Endothelial cell of umbilical vein (primary cell): Measurements from ENCODE around the gene PABPC1L2A. TPM values are rescaled to one million over a fixed set of nuclear protein-coding genes. Genes with fewer than 3 reads are reported as not detected.
"Not testable (repeated sequence)": the region's sequence is repeated elsewhere in the genome, so short reads cannot be mapped to it uniquely, and the experiment has no call there.

Experiments used
- BruUV-seq: library from RNA; stranded (reverse); fragments of 400-500 nt; replicated peaks from 2 replicates; lab custom pipeline; 2021; lab: Mats Ljungman, UMichigan
- CTCF ChIA-PET: fragments of 300-600, 350-600 bp; sonication (Branson Sonifier 250); formaldehyde crosslinking; loops from one replicate; lab custom pipeline; 2021; ENCODE audit warnings: antibody characterized with exemption, inconsistent platforms; lab: Charles Lee
- POLR2A ChIA-PET: fragments of 300-600, 350-600 bp; sonication (Branson Sonifier 250); formaldehyde crosslinking; loops from one replicate; lab custom pipeline; 2021; ENCODE audit warnings: antibody characterized with exemption, inconsistent platforms; lab: Charles Lee
- DNase-seq: peaks from one replicate; pipeline ENCODE4 v3.0.0-alpha.2; 2011; ENCODE audit warnings: low read depth, low spot score
- FAIRE-seq: peaks from 2 replicates; lab custom pipeline; 2011; peaks lifted over from hg19 to GRCh38; lab: Jason Lieb, UNC
- H2AFZ ChIP-seq: 2 replicates; pipeline ENCODE4 v1.6.0; 2012; ENCODE audit warnings: low read depth, low read length, control low read depth, inconsistent platforms
- H3K27ac ChIP-seq: 2 replicates; pipeline ENCODE4 v1.5.1; 2011; ENCODE audit warnings: low read depth, mild to moderate bottlenecking, control low read depth, low read length, moderate library complexity; ENCODE audit not compliant: insufficient read depth
- H3K27me3 ChIP-seq, 2 experiments: 2 replicates each; pipeline versions ENCODE4 v1.6.0 to v1.6.1; 2011; ENCODE audit warnings: low read length in 2 of 2, mixed read lengths in 1 of 2; ENCODE audit not compliant: control insufficient read depth in 2 of 2, insufficient read depth in 2 of 2
- H3K36me3 ChIP-seq, 2 experiments: 2 replicates in 1 of 2; 3 replicates in 1 of 2; pipeline ENCODE4 v1.5.1; 2011; ENCODE audit warnings: low read length in 2 of 2, mild to moderate bottlenecking in 1 of 2, moderate library complexity in 1 of 2; ENCODE audit not compliant: control insufficient read depth in 2 of 2, insufficient read depth in 2 of 2; ENCODE audit errors: extremely low read depth in 1 of 2
- H3K4me1 ChIP-seq: 3 replicates; pipeline ENCODE4 v1.5.1; 2011; ENCODE audit warnings: mild to moderate bottlenecking, low read length; ENCODE audit not compliant: control insufficient read depth, insufficient read depth; ENCODE audit errors: extremely low read depth
- H3K4me2 ChIP-seq: 2 replicates; pipeline ENCODE4 v1.6.1; 2011; ENCODE audit warnings: low read length, control low read depth, mixed read lengths; ENCODE audit not compliant: insufficient read depth
- H3K4me3 ChIP-seq, 3 experiments: fragments of 200-600 bp in 1 of 3; sonication (generic), shearing (Covaris generic) in 1 of 3; replicated peaks in 1 of 3; 2 replicates each; pipeline ENCODE4 v1.5.1; 2011 to 2016; ENCODE audit warnings: control low read depth in 3 of 3, low read length in 3 of 3, mild to moderate bottlenecking in 2 of 3, inconsistent platforms in 1 of 3, low read depth in 1 of 3, moderate library complexity in 1 of 3; ENCODE audit not compliant: insufficient read depth in 1 of 3
- H3K79me2 ChIP-seq: 2 replicates; pipeline ENCODE4 v1.6.0; 2012; ENCODE audit warnings: low read length, inconsistent platforms; ENCODE audit not compliant: control insufficient read depth, insufficient read depth
- H3K9ac ChIP-seq: replicated peaks from 2 replicates; pipeline ENCODE3; 2011; ENCODE audit warnings: low read length, control low read depth; ENCODE audit not compliant: insufficient read depth; ENCODE audit errors: extremely low read depth
- H3K9me1 ChIP-seq: replicated peaks from 3 replicates; pipeline ENCODE4 v1.6.0; 2011; ENCODE audit warnings: mild to moderate bottlenecking, low read length; ENCODE audit not compliant: control insufficient read depth, insufficient read depth; ENCODE audit errors: extremely low read depth
- H3K9me3 ChIP-seq: replicated peaks from 2 replicates; pipeline ENCODE4 v1.5.1; 2012; ENCODE audit warnings: low read length, inconsistent platforms; ENCODE audit not compliant: control insufficient read depth, insufficient read depth
- H4K20me1 ChIP-seq: replicated peaks from 2 replicates; pipeline ENCODE3; 2011; ENCODE audit warnings: mild to moderate bottlenecking, low read length; ENCODE audit not compliant: control insufficient read depth, insufficient read depth; ENCODE audit errors: extremely low read depth
- EZH2 ChIP-seq: IDR thresholded peaks from 2 replicates; pipeline ENCODE4 v1.6.1; 2012; ENCODE audit warnings: borderline replicate concordance, low read depth, mild to moderate bottlenecking, moderate library complexity, low read length, inconsistent platforms; ENCODE audit not compliant: severe bottlenecking
- FOS ChIP-seq: IDR thresholded peaks from 2 replicates; pipeline ENCODE4 v1.6.1; 2011; ENCODE audit warnings: mild to moderate bottlenecking, low read length, moderate library complexity, borderline replicate concordance; ENCODE audit not compliant: insufficient read depth
- GATA2 ChIP-seq: IDR thresholded peaks from 2 replicates; pipeline ENCODE4 v1.7.0; 2011; ENCODE audit warnings: low read depth, mild to moderate bottlenecking, moderate library complexity, mixed read lengths, low read length; ENCODE audit not compliant: insufficient read length, insufficient read depth
- JUN ChIP-seq: IDR thresholded peaks from 2 replicates; pipeline ENCODE4 v1.6.1; 2011; ENCODE audit warnings: borderline replicate concordance, low read depth; ENCODE audit not compliant: insufficient read length, insufficient read depth
- MYC ChIP-seq: IDR thresholded peaks from one replicate; pipeline ENCODE4 v1.6.1; 2011; ENCODE audit warnings: mild to moderate bottlenecking, low read depth, low read length
- POLR2A ChIP-seq: IDR thresholded peaks from 2 replicates; pipeline ENCODE4 v1.6.1; 2012; ENCODE audit warnings: low read depth, mild to moderate bottlenecking, control low read depth, low read length
- POLR2AphosphoS5 ChIP-seq: IDR thresholded peaks from 2 replicates; pipeline ENCODE4 v1.6.1; 2012; ENCODE audit warnings: low read depth, mild to moderate bottlenecking, control low read depth, low read length, moderate library complexity; ENCODE audit not compliant: insufficient read depth
- dilution Hi-C: fragments of 300-500 bp; cut with MboI; formaldehyde crosslinking; loops from one replicate; pipeline ENCODE4 v1.15.0; 2019; ENCODE audit warnings: low sequenced_read_pairs; ENCODE audit not compliant: extremely low pct_ligation_motif_present
- intact Hi-C: fragments of 100-400 bp; cut with micrococcal nuclease; formaldehyde crosslinking; loops from one replicate; pipeline ENCODE4 v1.10.0; 2022
- polyA plus RNA-seq, 4 experiments: library from polyadenylated mRNA; depleted of rRNA in 3 of 4; stranded (reverse) in 3 of 4; unstranded in 1 of 4; fragments of >200 nt; gene quantifications; 2 replicates each; pipeline versions ENCODE4 v1.2.1 to v1.2.3, GENCODE V29; 2011 to 2012; ENCODE audit warnings: missing spikeins in 1 of 4
- total RNA-seq: library from RNA; stranded (reverse); gene quantifications from 2 replicates; pipeline ENCODE4 v1.2.3, GENCODE V29; 2021
- TF ChIP-seq, protein P1 (sequence below): IDR thresholded peaks from 2 replicates; pipeline ENCODE4 v1.6.1; 2011; ENCODE audit not compliant: insufficient read depth, insufficient read length
- TF ChIP-seq, protein P2 (sequence below), 2 donors: IDR thresholded peaks; 1 replicate in 1 of 2; 2 replicates in 1 of 2; pipeline ENCODE4 v1.5.1; 2011; ENCODE audit warnings: low read length in 2 of 2, mild to moderate bottlenecking in 2 of 2, moderate library complexity in 2 of 2, control low read depth in 1 of 2, inconsistent platforms in 1 of 2, low read depth in 1 of 2; ENCODE audit not compliant: insufficient read depth in 1 of 2; ENCODE audit errors: extremely low read depth in 1 of 2

Gene PABPC1L2A
- total and polyA plus RNA-seq, 2 donors (not counting 3 experiments of a cell fraction or from before 2014, with no cell fraction given): not detected

DNA sequence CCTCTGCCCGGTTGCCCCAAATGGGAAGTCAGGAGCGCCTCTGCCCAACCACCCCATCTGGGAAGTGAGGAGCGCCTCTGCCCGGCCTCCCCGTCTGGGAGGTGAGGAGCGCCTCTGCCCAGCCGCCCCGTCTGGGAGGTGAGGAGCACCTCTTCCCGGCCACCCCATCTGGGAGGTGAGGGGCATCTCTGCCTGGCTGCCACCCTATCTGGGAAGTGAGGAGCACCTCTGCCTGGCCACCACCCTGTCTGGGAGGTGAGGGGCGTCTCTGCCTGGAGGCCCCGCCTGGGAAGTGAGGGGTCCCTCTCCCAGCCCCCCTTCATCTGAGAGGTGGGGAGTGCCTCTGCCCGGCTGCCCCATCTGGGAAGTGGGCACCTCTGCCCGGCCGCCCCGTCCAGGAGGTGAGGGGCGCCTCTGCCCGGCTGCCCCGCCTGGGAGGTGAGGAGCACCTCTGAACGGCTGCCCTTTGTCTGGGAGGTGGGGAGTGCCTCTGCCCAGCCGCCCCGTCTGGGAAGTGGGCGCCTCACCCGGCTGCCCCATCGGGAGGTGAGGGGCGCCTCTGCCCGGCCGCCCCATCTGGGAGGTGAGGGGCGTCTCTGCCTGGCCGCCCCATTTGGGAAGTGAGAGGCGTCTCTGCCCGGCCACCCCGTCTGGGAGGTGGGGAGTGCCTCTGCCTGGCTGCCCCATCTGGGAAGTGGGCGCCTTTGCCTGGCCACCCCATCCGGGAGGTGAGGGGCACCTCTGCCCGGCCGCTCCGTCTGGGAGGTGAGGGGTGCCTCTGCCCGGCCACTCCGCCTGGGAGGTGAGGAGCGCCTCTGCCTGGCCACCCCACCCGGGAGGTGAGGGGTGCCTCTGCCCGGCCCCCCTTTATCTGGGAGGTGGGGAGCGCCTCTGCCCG is 10.6 kb downstream of the PABPC1L2A start:
- H2AFZ ChIP-seq: no peak overlapping the region
- no peak overlapping the region for H3K4me3 ChIP-seq
- no peaks in the 10 kb centered on the region for H3K27me3 ChIP-seq
- CTCF ChIA-PET: no interaction called here
- dilution Hi-C loops (no loop called here), intact Hi-C loops (no loop called here)
- FAIRE-seq: no peak
- H3K79me2 ChIP-seq: no peaks in the 10 kb centered on the region
- no peaks in the 10 kb centered on the region for H3K9me1 ChIP-seq
- POLR2A ChIA-PET: no interaction called here
- H3K9me3 ChIP-seq: no peaks in the 10 kb centered on the region
- BruUV-seq: no TSS peak
- TF ChIP-seq POLR2AphosphoS5: no peak
- no peak for TF ChIP-seq MYC
- TF ChIP-seq, protein P1, sequence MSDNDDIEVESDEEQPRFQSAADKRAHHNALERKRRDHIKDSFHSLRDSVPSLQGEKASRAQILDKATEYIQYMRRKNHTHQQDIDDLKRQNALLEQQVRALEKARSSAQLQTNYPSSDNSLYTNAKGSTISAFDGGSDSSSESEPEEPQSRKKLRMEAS: no peak
- TF ChIP-seq GATA2: no peak
- TF ChIP-seq POLR2A: no peak
- TF ChIP-seq JUN: no peak
- TF ChIP-seq EZH2: no peak
- TF ChIP-seq, protein P2, sequence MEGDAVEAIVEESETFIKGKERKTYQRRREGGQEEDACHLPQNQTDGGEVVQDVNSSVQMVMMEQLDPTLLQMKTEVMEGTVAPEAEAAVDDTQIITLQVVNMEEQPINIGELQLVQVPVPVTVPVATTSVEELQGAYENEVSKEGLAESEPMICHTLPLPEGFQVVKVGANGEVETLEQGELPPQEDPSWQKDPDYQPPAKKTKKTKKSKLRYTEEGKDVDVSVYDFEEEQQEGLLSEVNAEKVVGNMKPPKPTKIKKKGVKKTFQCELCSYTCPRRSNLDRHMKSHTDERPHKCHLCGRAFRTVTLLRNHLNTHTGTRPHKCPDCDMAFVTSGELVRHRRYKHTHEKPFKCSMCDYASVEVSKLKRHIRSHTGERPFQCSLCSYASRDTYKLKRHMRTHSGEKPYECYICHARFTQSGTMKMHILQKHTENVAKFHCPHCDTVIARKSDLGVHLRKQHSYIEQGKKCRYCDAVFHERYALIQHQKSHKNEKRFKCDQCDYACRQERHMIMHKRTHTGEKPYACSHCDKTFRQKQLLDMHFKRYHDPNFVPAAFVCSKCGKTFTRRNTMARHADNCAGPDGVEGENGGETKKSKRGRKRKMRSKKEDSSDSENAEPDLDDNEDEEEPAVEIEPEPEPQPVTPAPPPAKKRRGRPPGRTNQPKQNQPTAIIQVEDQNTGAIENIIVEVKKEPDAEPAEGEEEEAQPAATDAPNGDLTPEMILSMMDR (IDR thresholded peaks at IDR 0.05; ENCODE audit: extremely low read depth in 1 of 2, insufficient read depth in 1 of 2, low read depth in 1 of 2, low read length in 2 of 2): no peak
- no peak for TF ChIP-seq FOS
- H3K36me3 ChIP-seq: no peaks in the 10 kb centered on the region
- no peak overlapping the region for H3K9ac ChIP-seq
- no peak for DNase-seq
- H3K27ac ChIP-seq: no peak overlapping the region
- H4K20me1 ChIP-seq: no peaks in the 10 kb centered on the region
- no peak overlapping the region for H3K4me2 ChIP-seq
- no peaks in the 10 kb centered on the region for H3K4me1 ChIP-seq

DNA sequence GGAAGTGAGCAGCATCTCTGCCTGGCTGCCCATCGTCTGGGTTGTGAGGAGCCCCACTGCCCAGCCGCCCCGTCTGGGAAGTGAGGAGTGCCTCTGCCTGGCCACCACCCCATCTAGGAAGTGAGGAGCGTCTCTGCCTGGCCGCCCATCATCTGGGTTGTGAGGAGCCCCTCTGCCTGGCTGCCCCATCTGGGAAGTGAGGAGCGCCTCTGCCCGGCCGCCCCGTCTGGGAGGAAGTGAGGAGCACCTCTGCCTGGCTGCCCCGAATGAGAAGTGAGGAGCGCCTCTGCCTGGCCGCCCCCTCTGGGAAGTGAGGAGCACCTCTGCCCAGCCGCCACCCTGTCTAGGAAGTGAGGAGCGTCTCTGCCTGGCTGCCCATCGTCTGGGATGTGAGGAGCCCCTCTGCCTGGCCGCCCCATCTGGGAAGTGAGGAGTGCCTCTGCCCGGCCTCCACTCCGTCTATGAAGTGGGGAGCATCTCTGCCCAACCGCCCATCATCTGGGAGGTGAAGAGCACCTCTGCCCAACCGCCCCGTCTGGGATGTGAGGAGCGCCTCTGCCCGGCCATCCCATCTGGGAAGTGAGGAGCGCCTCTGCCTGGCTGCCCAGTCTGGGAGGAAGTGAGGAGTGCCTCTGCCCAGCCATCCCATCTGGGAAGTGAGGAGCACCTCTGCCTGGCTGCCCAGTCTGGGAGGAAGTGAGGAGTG is 11.4 kb downstream of the PABPC1L2A start:
- DNase-seq, H3K9me3 ChIP-seq, H2AFZ ChIP-seq, H3K4me1 ChIP-seq, intact Hi-C loops, POLR2A ChIA-PET, H3K79me2 ChIP-seq, FAIRE-seq, H3K27me3 ChIP-seq, H3K4me2 ChIP-seq, H3K27ac ChIP-seq, H3K9me1 ChIP-seq, CTCF ChIA-PET, BruUV-seq, dilution Hi-C loops, H4K20me1 ChIP-seq, H3K9ac ChIP-seq, H3K36me3 ChIP-seq, H3K4me3 ChIP-seq: not testable (repeated sequence)
